IMR-90 (cell line): ENCODE results near the gene STX4. TPM values are rescaled to one million over a fixed set of nuclear protein-coding genes. Genes with fewer than 3 reads are reported as not detected.

Source experiments
- ATAC-seq: fragments of 200-7000 bp; cut with Tn5 transposase; 2 replicates; pipeline ENCODE4 v1.9.1; 2020; ENCODE audit warnings: low read depth, mild to moderate bottlenecking, moderate library complexity
- BruUV-seq: library from RNA; stranded (reverse); fragments of 400-500 nt; replicated peaks from 2 replicates; lab custom pipeline; 2021; lab: Mats Ljungman, UMichigan
- CTCF ChIA-PET: fragments of 300-600 bp; formaldehyde crosslinking; extraction: SDS; loops from one replicate; lab custom pipeline; 2021; ENCODE audit warnings: antibody characterized with exemption; lab: Yijun Ruan, JAX
- POLR2A ChIA-PET: fragments of 300-600 bp; sonication (Branson Sonifier 250); formaldehyde crosslinking; loops from one replicate; lab custom pipeline; 2022; ENCODE audit warnings: antibody characterized with exemption; ENCODE audit not compliant: unreplicated experiment; lab: Charles Lee
- DNase-seq: peaks from one replicate; pipeline ENCODE4 v3.0.0; 2013
- H2AFZ ChIP-seq: replicated peaks from 2 replicates; pipeline ENCODE3; 2013; ENCODE audit warnings: low read length, mild to moderate bottlenecking; ENCODE audit not compliant: poor library complexity
- H2AK5ac ChIP-seq: 2 replicates; pipeline ENCODE4 v1.6.1; 2013; ENCODE audit warnings: low read depth, low read length, inconsistent platforms
- H2AK9ac ChIP-seq: replicated peaks from 2 replicates; pipeline ENCODE3; 2013; ENCODE audit warnings: mild to moderate bottlenecking, low read depth, low read length, moderate library complexity; ENCODE audit not compliant: poor library complexity
- H2BK120ac ChIP-seq: 2 replicates; pipeline ENCODE4 v1.6.1; 2013; ENCODE audit warnings: low read depth, low read length, inconsistent platforms
- H2BK15ac ChIP-seq: 3 replicates; pipeline ENCODE4 v1.6.1; 2013; ENCODE audit warnings: low read depth, low read length, inconsistent platforms
- H2BK20ac ChIP-seq: 2 replicates; pipeline ENCODE4 v1.6.1; 2013; ENCODE audit warnings: low read depth, mild to moderate bottlenecking, inconsistent platforms, low read length, moderate library complexity
- H2BK5ac ChIP-seq: 2 replicates; pipeline ENCODE4 v1.6.1; 2013; ENCODE audit warnings: mild to moderate bottlenecking, low read depth, low read length, inconsistent platforms; ENCODE audit not compliant: poor library complexity, severe bottlenecking
- H3K14ac ChIP-seq: replicated peaks from 2 replicates; pipeline ENCODE4 v1.6.1; 2013; ENCODE audit warnings: low read depth, low read length, inconsistent platforms
- H3K18ac ChIP-seq: 2 replicates; pipeline ENCODE4 v1.6.1; 2013; ENCODE audit warnings: low read depth, low read length, control low read depth
- H3K23ac ChIP-seq: 2 replicates; pipeline ENCODE4 v1.6.1; 2013; ENCODE audit warnings: low read depth, low read length, inconsistent platforms
- H3K27ac ChIP-seq: 2 replicates; pipeline ENCODE4 v1.5.1; 2013; ENCODE audit warnings: mild to moderate bottlenecking, control low read depth, low read length; ENCODE audit not compliant: insufficient read depth
- H3K27me3 ChIP-seq: 2 replicates; pipeline ENCODE4 v1.6.1; 2013; ENCODE audit warnings: low read length; ENCODE audit not compliant: control insufficient read depth, insufficient read depth
- H3K36me3 ChIP-seq: 2 replicates; pipeline ENCODE4 v1.6.1; 2013; ENCODE audit warnings: low read length, mixed read lengths; ENCODE audit not compliant: control insufficient read depth, insufficient read depth
- H3K4ac ChIP-seq: 2 replicates; pipeline ENCODE4 v1.6.1; 2013; ENCODE audit warnings: low read depth, low read length, inconsistent platforms
- H3K4me1 ChIP-seq: 2 replicates; pipeline ENCODE4 v1.6.1; 2013; ENCODE audit warnings: low read length, mixed read lengths; ENCODE audit not compliant: control insufficient read depth, insufficient read depth
- H3K4me2 ChIP-seq: 2 replicates; pipeline ENCODE4 v1.6.1; 2013; ENCODE audit warnings: low read depth, mild to moderate bottlenecking, control low read depth, low read length, moderate library complexity
- H3K4me3 ChIP-seq: 2 replicates; pipeline ENCODE4 v1.5.1; 2013; ENCODE audit warnings: low read depth, mild to moderate bottlenecking, control low read depth, low read length, moderate library complexity; ENCODE audit not compliant: insufficient read depth
- H3K56ac ChIP-seq: 2 replicates; pipeline ENCODE4 v1.6.1; 2013; ENCODE audit warnings: low read length, inconsistent platforms; ENCODE audit not compliant: insufficient read depth; ENCODE audit errors: extremely low read depth
- H3K79me1 ChIP-seq, 2 experiments: 2 replicates each; pipeline ENCODE4 v1.6.1; 2013; ENCODE audit warnings: low read length in 2 of 2, inconsistent platforms in 1 of 2, low read depth in 1 of 2
- H3K9ac ChIP-seq: 2 replicates; pipeline ENCODE4 v1.6.1; 2013; ENCODE audit warnings: low read depth, low read length, control low read depth
- H3K9me1 ChIP-seq: 2 replicates; pipeline ENCODE4 v1.6.1; 2013; ENCODE audit warnings: low read length, inconsistent platforms; ENCODE audit not compliant: insufficient read depth
- H3K9me3 ChIP-seq: 2 replicates; pipeline ENCODE4 v1.6.1; 2013; ENCODE audit warnings: low read length; ENCODE audit not compliant: control insufficient read depth, insufficient read depth
- H4K20me1 ChIP-seq: 2 replicates; pipeline ENCODE4 v1.6.1; 2013; ENCODE audit warnings: low read length, inconsistent platforms; ENCODE audit not compliant: insufficient read depth
- H4K5ac ChIP-seq: 2 replicates; pipeline ENCODE4 v1.6.1; 2013; ENCODE audit warnings: mild to moderate bottlenecking, low read depth, low read length, control low read depth
- H4K8ac ChIP-seq, 2 experiments: 2 replicates each; pipeline ENCODE4 v1.6.1; 2013; ENCODE audit warnings: low read depth in 2 of 2, low read length in 2 of 2, control low read depth in 1 of 2, inconsistent platforms in 1 of 2
- H4K91ac ChIP-seq: 2 replicates; pipeline ENCODE4 v1.6.1; 2013; ENCODE audit warnings: low read depth, low read length, inconsistent platforms; ENCODE audit not compliant: insufficient read depth
- BHLHE40 ChIP-seq: fragments of 150-350 bp; IDR thresholded peaks from 2 replicates; pipeline ENCODE4 v1.6.1; 2016; ENCODE audit warnings: mild to moderate bottlenecking, low read depth, low read length
- CEBPB ChIP-seq: IDR thresholded peaks from 2 replicates; pipeline ENCODE4 v1.6.1; 2012; ENCODE audit warnings: low read depth, low read length, improper control_type of control experiment
- CTCF ChIP-seq: conservative IDR thresholded peaks from 2 replicates; pipeline ENCODE4 v1.5.1; 2012; ENCODE audit warnings: mild to moderate bottlenecking, low read depth, low read length, improper control_type of control experiment
- ELK1 ChIP-seq: fragments of 150-350 bp; IDR thresholded peaks from 2 replicates; pipeline ENCODE4 v1.6.1; 2016; ENCODE audit warnings: low read depth, mild to moderate bottlenecking, low read length, moderate library complexity, borderline replicate concordance
- FOS ChIP-seq: fragments of 150-350 bp; IDR thresholded peaks from 2 replicates; pipeline ENCODE4 v1.6.1; 2016; ENCODE audit warnings: low read depth, low read length
- MAZ ChIP-seq: IDR thresholded peaks from 2 replicates; pipeline ENCODE4 v1.6.1; 2012; ENCODE audit warnings: low read depth, mild to moderate bottlenecking, low read length, improper control_type of control experiment, moderate library complexity, borderline replicate concordance
- MXI1 ChIP-seq: IDR thresholded peaks from 2 replicates; pipeline ENCODE4 v1.6.1; 2012; ENCODE audit warnings: low read depth, mild to moderate bottlenecking, low read length, moderate library complexity, borderline replicate concordance
- NFE2L2 ChIP-seq: fragments of 150-350 bp; IDR thresholded peaks from 2 replicates; pipeline ENCODE4 v1.6.1; 2016; ENCODE audit warnings: low read depth, mild to moderate bottlenecking, low read length
- POLR2A ChIP-seq: IDR thresholded peaks from 2 replicates; pipeline ENCODE4 v1.6.1; 2012; ENCODE audit warnings: mild to moderate bottlenecking, low read depth, low read length
- RAD21 ChIP-seq: IDR thresholded peaks from 2 replicates; pipeline ENCODE4 v1.6.1; 2012; ENCODE audit warnings: low read length, improper control_type of control experiment
- RCOR1 ChIP-seq: IDR thresholded peaks from 2 replicates; pipeline ENCODE4 v1.6.1; 2012; ENCODE audit warnings: mild to moderate bottlenecking, low read length, improper control_type of control experiment; ENCODE audit not compliant: insufficient replicate concordance
- RFX5 ChIP-seq: IDR thresholded peaks from 2 replicates; pipeline ENCODE4 v1.8.0; 2012; ENCODE audit warnings: low read depth, mild to moderate bottlenecking, low read length, moderate library complexity
- SMC3 ChIP-seq: fragments of 150-350 bp; IDR thresholded peaks from 2 replicates; pipeline ENCODE4 v1.6.1; 2016; ENCODE audit warnings: low read depth, mild to moderate bottlenecking, antibody characterized with exemption, low read length, moderate library complexity
- USF2 ChIP-seq: fragments of 150-350 bp; IDR thresholded peaks from 2 replicates; pipeline ENCODE4 v1.6.1; 2017; ENCODE audit warnings: mild to moderate bottlenecking, antibody characterized with exemption, low read length, low read depth
- WGBS, 2 experiments: methylation state at CpG; one replicate each; pipeline versions ENCODE4 v1.1.5 to v1.1.7; 2013; ENCODE audit warnings: missing lambda C conversion rate in 2 of 2; ENCODE audit not compliant: insufficient read length in 1 of 2; ENCODE audit errors: extremely low coverage in 2 of 2; 5-methylcytosine and 5-hydroxymethylcytosine counted together
- dilution Hi-C: fragments of 300-500 bp; cut with HindIII; formaldehyde crosslinking; loops from one replicate; pipeline ENCODE4 v1.14.3; 2018; ENCODE audit warnings: low sequenced_read_pairs; ENCODE audit not compliant: unreplicated experiment
- in situ Hi-C: fragments of 300-500 bp; cut with MboI; formaldehyde crosslinking; loops from 3 replicates; pipeline ENCODE4 v1.14.3; 2019; ENCODE audit warnings: low sequenced_read_pairs, inconsistent platforms, mixed read lengths
- intact Hi-C: fragments of 100-400 bp; cut with micrococcal nuclease; formaldehyde crosslinking; loops from 2 replicates; pipeline ENCODE4 v1.10.0; 2022
- polyA plus RNA-seq, 3 experiments: library from polyadenylated mRNA; depleted of rRNA; stranded (reverse); fragments of >200 nt; gene quantifications; 2 replicates each; pipeline ENCODE4 v1.2.3, GENCODE V29; 2012; ENCODE audit warnings: low replicate concordance in 1 of 3
- total RNA-seq: library from RNA; depleted of rRNA; stranded (reverse); fragments of >200 nt; gene quantifications from 2 replicates; pipeline ENCODE4 v1.2.3, GENCODE V29; 2012

The STX4 gene
- total and polyA plus RNA-seq, 2 of the 4 experiments (the other 2 are of a cell fraction) = 23.5 to 67.9 TPM

- no peak overlapping the region for H3K9ac ChIP-seq
- H2AFZ ChIP-seq = no peak overlapping the region
- H2BK15ac ChIP-seq = peak overlapping the region; percentile 70; the same call in 1 of the 3 replicates
- no TSS peak for BruUV-seq
- no peak overlapping the region for H3K56ac ChIP-seq
- no peak overlapping the region for H3K18ac ChIP-seq
- H3K4me2 ChIP-seq = no peak overlapping the region
- peak overlapping the region; percentile 50; the same call in 1 of the 2 replicates for H4K91ac ChIP-seq
- no peak overlapping the region for H3K4me3 ChIP-seq
- no peak overlapping the region for H3K23ac ChIP-seq
- peak overlapping the region; percentile 82 for H2AK9ac ChIP-seq
- no peak overlapping the region for H3K14ac ChIP-seq
- peak overlapping the region; percentile 77 for H2BK5ac ChIP-seq
- intact Hi-C loops (no loop called here), dilution Hi-C loops (no loop called here), in situ Hi-C loops (no loop called here)
- H3K36me3 ChIP-seq = no peaks in the 10 kb centered on the region
- peaks cover 4 to 43% of the 10 kb centered on the region in 2 experiments; a peak in 3 of 4 replicates for H3K79me1 ChIP-seq
- peak overlapping the region; percentile 58; the same call in 1 of the 2 replicates for H2AK5ac ChIP-seq
- peak overlapping the region; percentile 71 for H2BK120ac ChIP-seq
- ATAC-seq (no peak), DNase-seq (no peak)
- H3K9me3 ChIP-seq = no peaks in the 10 kb centered on the region
- no peaks in the 10 kb centered on the region for H4K20me1 ChIP-seq
- H3K4ac ChIP-seq = peak overlapping the region; percentile 78
- TF ChIP-seq ELK1 (no peak), CTCF (no peak), RCOR1 (no peak), POLR2A (no peak), CEBPB (no peak), NFE2L2 (no peak), RAD21 (no peak), BHLHE40 (no peak), SMC3 (no peak), FOS (no peak), USF2 (no peak), MXI1 (no peak), MAZ (no peak), RFX5 (no peak)
- CTCF ChIA-PET = no interaction called here
- H3K4me1 ChIP-seq = peaks cover 32% of the 10 kb centered on the region
- peak overlapping the region in 1 of 2 experiments; percentile 66; a peak in 1 of 4 replicates for H4K8ac ChIP-seq
- no CpG with 5 or more reads among the region's 8 CpGs for WGBS, 2 experiments
- H2BK20ac ChIP-seq = 0 out of 2 replicates have a peak overlapping the region, but pooled peaks have one; percentile 28
- H3K27me3 ChIP-seq = peaks cover 2% of the 10 kb centered on the region; the same call in 1 of the 2 replicates
- 0 out of 2 replicates have a peak, but pooled peaks cover 5% of the 10 kb centered on the region for H3K9me1 ChIP-seq
- POLR2A ChIA-PET = interaction anchor here (0.8 kb wide), 1 partner anchor 8 kb away, joined by 3 read pairs; no protein-coding TSS in a partner anchor
- H4K5ac ChIP-seq = no peak overlapping the region
- H3K27ac ChIP-seq = no peak overlapping the region
Measured at GRCh38 chr16:31006589-31006988, 26.8 kb upstream of the STX4 start.
